GM12878 (cell line): Measurements from ENCODE around the gene BNIP1. TPM values are rescaled to one million over a fixed set of nuclear protein-coding genes. Genes with fewer than 3 reads are reported as not detected.

Experiments
- ATAC-seq: fragments of 200-7000 bp; cut with Tn5 transposase; 3 replicates; pipeline ENCODE4 v1.9.1; 2020; ENCODE audit warnings: mild to moderate bottlenecking, moderate library complexity
- BruUV-seq: library from RNA; stranded (reverse); fragments of 400-500 nt; replicated peaks from 2 replicates; lab custom pipeline; 2021; lab: Mats Ljungman, UMichigan
- CTCF ChIA-PET: fragments of 300-600 bp; sonication (Branson Sonifier 250); formaldehyde crosslinking; extraction: SDS; loops from one replicate; lab custom pipeline; 2021; ENCODE audit warnings: inconsistent platforms; lab: Yijun Ruan, JAX
- POLR2A ChIA-PET: fragments of 350-600 bp; formaldehyde crosslinking; extraction: SDS; loops from one replicate; lab custom pipeline; 2021; ENCODE audit warnings: inconsistent platforms; lab: Charles Lee
- RAD21 ChIA-PET: fragments of 300-600 bp; sonication (Branson Sonifier 250); formaldehyde crosslinking; loops from one replicate; lab custom pipeline; 2023; ENCODE audit warnings: antibody characterized with exemption; ENCODE audit not compliant: unreplicated experiment; lab: Charles Lee
- SMC1A ChIA-PET: fragments of 300-600 bp; sonication (Branson Sonifier 250); formaldehyde crosslinking; loops from one replicate; lab custom pipeline; 2023; ENCODE audit not compliant: unreplicated experiment, uncharacterized antibody; lab: Charles Lee
- DNase-seq: peaks from one replicate; pipeline ENCODE4 v3.0.0-alpha.2; 2011; ENCODE audit warnings: low read depth, low spot score
- FAIRE-seq: peaks from 3 replicates; lab custom pipeline; 2011; peaks lifted over from hg19 to GRCh38; lab: Jason Lieb, UNC
- H2AFZ ChIP-seq: 2 replicates; pipeline ENCODE4 v1.6.0; 2011; ENCODE audit warnings: low read depth, low read length, control low read depth; ENCODE audit not compliant: control insufficient read depth
- H3K27ac ChIP-seq: 2 replicates; pipeline ENCODE4 v1.5.1; 2011; ENCODE audit warnings: control low read depth; ENCODE audit not compliant: control insufficient read depth, insufficient read depth
- H3K27me3 ChIP-seq, 2 experiments: replicated peaks in 1 of 2; 2 replicates each; pipeline versions ENCODE4 v1.6.0 to v1.6.1; 2011; ENCODE audit warnings: low read length in 1 of 2; ENCODE audit not compliant: control insufficient read depth in 2 of 2, insufficient read depth in 2 of 2
- H3K36me3 ChIP-seq, 2 experiments: 2 replicates each; pipeline ENCODE4 v1.5.1; 2011; ENCODE audit warnings: low read length in 1 of 2; ENCODE audit not compliant: control insufficient read depth in 2 of 2, insufficient read depth in 2 of 2
- H3K4me1 ChIP-seq: 2 replicates; pipeline ENCODE4 v1.6.1; 2011; ENCODE audit warnings: mild to moderate bottlenecking, low read length, moderate library complexity, mixed read lengths; ENCODE audit not compliant: control insufficient read depth, insufficient read depth
- H3K4me2 ChIP-seq: 2 replicates; pipeline ENCODE4 v1.6.0; 2011; ENCODE audit warnings: control low read depth; ENCODE audit not compliant: control insufficient read depth, insufficient read depth
- H3K4me3 ChIP-seq: fragments of 200-600 bp; sonication (generic); 2 replicates; pipeline ENCODE4 v1.5.1; 2016
- H3K79me2 ChIP-seq: 2 replicates; pipeline ENCODE4 v1.6.0; 2011; ENCODE audit warnings: low read length; ENCODE audit not compliant: control insufficient read depth, insufficient read depth
- H3K9ac ChIP-seq: 2 replicates; pipeline ENCODE4 v1.8.0; 2011; ENCODE audit warnings: low read length, control low read depth, mixed read lengths; ENCODE audit not compliant: control insufficient read depth, insufficient read depth
- H3K9me3 ChIP-seq: replicated peaks from 3 replicates; pipeline ENCODE4 v1.5.1; 2011; ENCODE audit warnings: mild to moderate bottlenecking, low read length; ENCODE audit not compliant: control insufficient read depth, insufficient read depth
- H4K20me1 ChIP-seq: 2 replicates; pipeline ENCODE4 v1.6.0; 2011; ENCODE audit not compliant: control insufficient read depth, insufficient read depth
- EGR1 ChIP-seq, 2 experiments: IDR thresholded peaks; 1 replicate in 1 of 2; 2 replicates in 1 of 2; pipeline ENCODE4 v1.6.1; 2011 to 2012; ENCODE audit warnings: low read depth in 2 of 2, low read length in 2 of 2, borderline replicate concordance in 1 of 2, mild to moderate bottlenecking in 1 of 2, moderate library complexity in 1 of 2
- EP300 ChIP-seq, 2 experiments: fragments of 150-350 bp in 1 of 2; IDR thresholded peaks; 2 replicates each; pipeline ENCODE4 v1.6.1; 2011 to 2012; ENCODE audit warnings: low read depth in 2 of 2, low read length in 2 of 2, borderline replicate concordance in 1 of 2, improper control_type of control experiment in 1 of 2, inconsistent platforms in 1 of 2; ENCODE audit not compliant: control insufficient read depth in 1 of 2
- EZH2 ChIP-seq: IDR thresholded peaks from 2 replicates; pipeline ENCODE4 v1.6.1; 2012; ENCODE audit warnings: low read depth, mild to moderate bottlenecking, control low read depth, inconsistent platforms, low read length, borderline replicate concordance; ENCODE audit not compliant: control insufficient read depth
- HDAC6 ChIP-seq: fragments of 200-600 bp; sonication (generic); IDR thresholded peaks from one replicate; pipeline ENCODE4 v1.8.0; 2017; ENCODE audit warnings: antibody characterized with exemption; ENCODE audit not compliant: unreplicated experiment
- IKZF2 ChIP-seq, 2 experiments: fragments of 450-650 bp; IDR thresholded peaks; 2 replicates each; pipeline ENCODE4 v1.6.1; 2017; ENCODE audit warnings: mild to moderate bottlenecking in 2 of 2, moderate library complexity in 2 of 2
- MEF2A ChIP-seq: IDR thresholded peaks from 2 replicates; pipeline ENCODE4 v1.6.1; 2011; ENCODE audit warnings: low read depth, mild to moderate bottlenecking, low read length, moderate library complexity; ENCODE audit not compliant: insufficient read depth
- NRF1 ChIP-seq: conservative IDR thresholded peaks from 2 replicates; pipeline ENCODE4 v1.6.1; 2011; ENCODE audit warnings: mild to moderate bottlenecking, low read depth, low read length, improper control_type of control experiment
- RBBP5 ChIP-seq: fragments of 200-600 bp; sonication (generic); conservative IDR thresholded peaks from 2 replicates; pipeline ENCODE4 v1.6.1; 2016
- SREBF1 ChIP-seq: IDR thresholded peaks from 2 replicates; pipeline ENCODE4 v1.6.1; 2012; ENCODE audit warnings: mild to moderate bottlenecking, low read length
- ZBED1 ChIP-seq: IDR thresholded peaks from 2 replicates; pipeline ENCODE4 v1.6.1; 2016; ENCODE audit warnings: borderline replicate concordance
- WGBS: methylation state at CpG from one replicate; pipeline ENCODE4 v1.1.6; 2016; ENCODE audit warnings: low lambda C conversion rate; ENCODE audit not compliant: insufficient replicate concordance, insufficient coverage; ENCODE audit errors: missing lambda C conversion rate; 5-methylcytosine and 5-hydroxymethylcytosine counted together
- in situ Hi-C: fragments of 300-500 bp; cut with MboI; formaldehyde crosslinking; loops from 9 replicates; pipeline ENCODE4 v1.14.3; 2018; ENCODE audit warnings: mixed read lengths
- intact Hi-C: fragments of 100-400 bp; cut with micrococcal nuclease; formaldehyde crosslinking; loops from one replicate; pipeline ENCODE4 v1.14.2; 2022; ENCODE audit not compliant: unreplicated experiment
- polyA plus RNA-seq, 11 experiments: library from polyadenylated mRNA; depleted of rRNA in 4 of 11; unstranded in 6 of 11; stranded (reverse) in 5 of 11; fragments of >200 nt; fragmentation: Nextera tagmentation in 4 of 11; fragmentation: Illumina TruSeq in 1 of 11; extraction: Ambion mirVana in 4 of 11; extraction: Trizol in 1 of 11; gene quantifications; 1 replicate in 1 of 11; 2 replicates in 10 of 11; pipeline versions ENCODE4 v1.2.1 to v1.2.3, GENCODE V29; 2011 to 2016; ENCODE audit warnings: inconsistent platforms in 2 of 11, missing spikeins in 2 of 11, low read depth in 1 of 11
- total RNA-seq, 4 experiments: library from RNA; depleted of rRNA in 3 of 4; stranded (reverse); fragments of >200 nt in 3 of 4; fragmentation: Illumina TruSeq in 1 of 4; extraction: Trizol in 1 of 4; gene quantifications; 2 replicates each; pipeline versions ENCODE4 v1.2.1 to v1.2.3, GENCODE V29; 2013 to 2021
- TF ChIP-seq, protein P1 (sequence below): fragments of 450-650 bp; IDR thresholded peaks from 2 replicates; pipeline ENCODE4 v1.6.1; 2017; ENCODE audit warnings: mild to moderate bottlenecking, low read depth, inconsistent platforms; ENCODE audit not compliant: poor library complexity, severe bottlenecking
- TF ChIP-seq, protein P2 (sequence below): fragments of 150-350 bp; IDR thresholded peaks from 2 replicates; pipeline ENCODE4 v1.6.1; 2014; ENCODE audit warnings: mild to moderate bottlenecking, low read depth, low read length
- TF ChIP-seq, protein P3 (sequence below): IDR thresholded peaks from 2 replicates; pipeline ENCODE4 v1.6.1; 2012; ENCODE audit warnings: mild to moderate bottlenecking, low read depth, low read length
- TF ChIP-seq, protein P4 (sequence below): IDR thresholded peaks from 2 replicates; pipeline ENCODE4 v1.6.1; 2011; ENCODE audit warnings: borderline replicate concordance, low read depth, mild to moderate bottlenecking, moderate library complexity, low read length; ENCODE audit not compliant: insufficient read depth, poor library complexity, severe bottlenecking

The BNIP1 gene
- total and polyA plus RNA-seq, 10 of the 15 experiments (the other 5 are each of a cell fraction or from before 2014, with no cell fraction given) = 20.5 to 62.5 (median 27.4) TPM

DNA sequence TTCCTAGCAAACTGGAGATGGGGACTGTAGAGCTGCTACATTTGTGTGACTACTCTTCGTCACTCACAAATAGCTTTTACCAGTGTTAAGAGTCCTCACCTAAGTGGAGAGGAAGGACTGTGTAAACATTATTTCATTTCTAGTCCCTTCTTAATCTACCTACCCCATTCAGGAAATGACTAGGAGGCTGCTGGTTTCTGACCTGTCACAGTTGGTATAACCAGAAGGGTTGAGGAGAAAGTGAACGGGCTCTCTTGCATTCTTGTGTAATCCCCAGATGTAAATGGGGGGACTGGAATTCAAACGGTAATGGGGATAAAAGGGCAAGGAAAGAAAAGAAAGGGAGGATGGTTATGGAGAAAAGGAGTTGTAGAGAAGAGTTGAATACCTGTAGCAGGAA lies 35.4 kb upstream of the BNIP1 start (continued):
- TF ChIP-seq RBBP5 (no peak), ZBED1 (no peak), HDAC6 (no peak), MEF2A (no peak), EP300 (IDR thresholded peaks at IDR 0.05; ENCODE audit: borderline replicate concordance in 1 of 2, control insufficient read depth in 1 of 2, low read depth in 2 of 2, low read length in 2 of 2) (no peak), EGR1 (IDR thresholded peaks at IDR 0.05; ENCODE audit: borderline replicate concordance in 1 of 2, low read depth in 2 of 2, low read length in 2 of 2) (no peak), EZH2 (no peak), IKZF2 (IDR thresholded peaks at IDR 0.05) (no peak)
- TF ChIP-seq, protein P1, sequence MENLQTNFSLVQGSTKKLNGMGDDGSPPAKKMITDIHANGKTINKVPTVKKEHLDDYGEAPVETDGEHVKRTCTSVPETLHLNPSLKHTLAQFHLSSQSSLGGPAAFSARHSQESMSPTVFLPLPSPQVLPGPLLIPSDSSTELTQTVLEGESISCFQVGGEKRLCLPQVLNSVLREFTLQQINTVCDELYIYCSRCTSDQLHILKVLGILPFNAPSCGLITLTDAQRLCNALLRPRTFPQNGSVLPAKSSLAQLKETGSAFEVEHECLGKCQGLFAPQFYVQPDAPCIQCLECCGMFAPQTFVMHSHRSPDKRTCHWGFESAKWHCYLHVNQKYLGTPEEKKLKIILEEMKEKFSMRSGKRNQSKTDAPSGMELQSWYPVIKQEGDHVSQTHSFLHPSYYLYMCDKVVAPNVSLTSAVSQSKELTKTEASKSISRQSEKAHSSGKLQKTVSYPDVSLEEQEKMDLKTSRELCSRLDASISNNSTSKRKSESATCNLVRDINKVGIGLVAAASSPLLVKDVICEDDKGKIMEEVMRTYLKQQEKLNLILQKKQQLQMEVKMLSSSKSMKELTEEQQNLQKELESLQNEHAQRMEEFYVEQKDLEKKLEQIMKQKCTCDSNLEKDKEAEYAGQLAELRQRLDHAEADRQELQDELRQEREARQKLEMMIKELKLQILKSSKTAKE = no peak

DNA sequence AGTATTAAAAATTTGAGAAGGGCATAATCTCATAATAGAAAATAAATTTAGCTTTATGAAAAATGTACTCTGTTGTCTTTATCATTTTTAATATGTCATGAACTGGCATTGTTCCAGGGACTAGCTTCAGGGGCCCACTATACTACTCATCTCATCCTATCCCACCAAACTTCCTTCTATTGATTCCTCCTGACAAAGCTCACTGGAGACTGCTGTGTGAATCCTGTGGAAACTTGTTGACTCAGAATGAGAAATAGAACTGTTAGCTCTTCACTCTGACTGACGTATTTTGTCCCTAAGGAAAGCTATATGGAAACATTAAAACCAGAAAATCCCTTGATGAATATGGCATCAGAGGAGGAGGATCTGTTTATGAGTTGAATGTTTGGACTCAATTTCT lies 29.8 kb upstream of the BNIP1 start:
- peak; percentile 35 for FAIRE-seq
- peaks cover 0 to 5% of the 10 kb centered on the region in 2 experiments; a peak in 2 of 4 replicates for H3K36me3 ChIP-seq
- TF ChIP-seq, protein P2, sequence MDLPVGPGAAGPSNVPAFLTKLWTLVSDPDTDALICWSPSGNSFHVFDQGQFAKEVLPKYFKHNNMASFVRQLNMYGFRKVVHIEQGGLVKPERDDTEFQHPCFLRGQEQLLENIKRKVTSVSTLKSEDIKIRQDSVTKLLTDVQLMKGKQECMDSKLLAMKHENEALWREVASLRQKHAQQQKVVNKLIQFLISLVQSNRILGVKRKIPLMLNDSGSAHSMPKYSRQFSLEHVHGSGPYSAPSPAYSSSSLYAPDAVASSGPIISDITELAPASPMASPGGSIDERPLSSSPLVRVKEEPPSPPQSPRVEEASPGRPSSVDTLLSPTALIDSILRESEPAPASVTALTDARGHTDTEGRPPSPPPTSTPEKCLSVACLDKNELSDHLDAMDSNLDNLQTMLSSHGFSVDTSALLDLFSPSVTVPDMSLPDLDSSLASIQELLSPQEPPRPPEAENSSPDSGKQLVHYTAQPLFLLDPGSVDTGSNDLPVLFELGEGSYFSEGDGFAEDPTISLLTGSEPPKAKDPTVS = no peak
- TF ChIP-seq, protein P3, sequence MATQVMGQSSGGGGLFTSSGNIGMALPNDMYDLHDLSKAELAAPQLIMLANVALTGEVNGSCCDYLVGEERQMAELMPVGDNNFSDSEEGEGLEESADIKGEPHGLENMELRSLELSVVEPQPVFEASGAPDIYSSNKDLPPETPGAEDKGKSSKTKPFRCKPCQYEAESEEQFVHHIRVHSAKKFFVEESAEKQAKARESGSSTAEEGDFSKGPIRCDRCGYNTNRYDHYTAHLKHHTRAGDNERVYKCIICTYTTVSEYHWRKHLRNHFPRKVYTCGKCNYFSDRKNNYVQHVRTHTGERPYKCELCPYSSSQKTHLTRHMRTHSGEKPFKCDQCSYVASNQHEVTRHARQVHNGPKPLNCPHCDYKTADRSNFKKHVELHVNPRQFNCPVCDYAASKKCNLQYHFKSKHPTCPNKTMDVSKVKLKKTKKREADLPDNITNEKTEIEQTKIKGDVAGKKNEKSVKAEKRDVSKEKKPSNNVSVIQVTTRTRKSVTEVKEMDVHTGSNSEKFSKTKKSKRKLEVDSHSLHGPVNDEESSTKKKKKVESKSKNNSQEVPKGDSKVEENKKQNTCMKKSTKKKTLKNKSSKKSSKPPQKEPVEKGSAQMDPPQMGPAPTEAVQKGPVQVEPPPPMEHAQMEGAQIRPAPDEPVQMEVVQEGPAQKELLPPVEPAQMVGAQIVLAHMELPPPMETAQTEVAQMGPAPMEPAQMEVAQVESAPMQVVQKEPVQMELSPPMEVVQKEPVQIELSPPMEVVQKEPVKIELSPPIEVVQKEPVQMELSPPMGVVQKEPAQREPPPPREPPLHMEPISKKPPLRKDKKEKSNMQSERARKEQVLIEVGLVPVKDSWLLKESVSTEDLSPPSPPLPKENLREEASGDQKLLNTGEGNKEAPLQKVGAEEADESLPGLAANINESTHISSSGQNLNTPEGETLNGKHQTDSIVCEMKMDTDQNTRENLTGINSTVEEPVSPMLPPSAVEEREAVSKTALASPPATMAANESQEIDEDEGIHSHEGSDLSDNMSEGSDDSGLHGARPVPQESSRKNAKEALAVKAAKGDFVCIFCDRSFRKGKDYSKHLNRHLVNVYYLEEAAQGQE = no peak
- TF ChIP-seq SREBF1 (no peak), NRF1 (no peak)
- TF ChIP-seq, protein P4, sequence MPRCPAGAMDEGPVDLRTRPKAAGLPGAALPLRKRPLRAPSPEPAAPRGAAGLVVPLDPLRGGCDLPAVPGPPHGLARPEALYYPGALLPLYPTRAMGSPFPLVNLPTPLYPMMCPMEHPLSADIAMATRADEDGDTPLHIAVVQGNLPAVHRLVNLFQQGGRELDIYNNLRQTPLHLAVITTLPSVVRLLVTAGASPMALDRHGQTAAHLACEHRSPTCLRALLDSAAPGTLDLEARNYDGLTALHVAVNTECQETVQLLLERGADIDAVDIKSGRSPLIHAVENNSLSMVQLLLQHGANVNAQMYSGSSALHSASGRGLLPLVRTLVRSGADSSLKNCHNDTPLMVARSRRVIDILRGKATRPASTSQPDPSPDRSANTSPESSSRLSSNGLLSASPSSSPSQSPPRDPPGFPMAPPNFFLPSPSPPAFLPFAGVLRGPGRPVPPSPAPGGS = no peak

More for the DNA sequence above, 29.8 kb upstream of the BNIP1 start:
- 56% methylated on average over 1 of the region's 1 CpG for WGBS
- ATAC-seq = no peak
- DNase-seq = no peak
- Histone ChIP-seq H3K27me3 (no peaks in the 10 kb centered on the region), H2AFZ (no peak overlapping the region), H3K79me2 (no peaks in the 10 kb centered on the region), H3K9ac (no peak overlapping the region), H4K20me1 (no peaks in the 10 kb centered on the region), H3K4me3 (no peak overlapping the region), H3K4me2 (no peak overlapping the region), H3K27ac (no peak overlapping the region), H3K9me3 (peaks cover 2% of the 10 kb centered on the region; the same call in 2 of the 3 replicates), H3K4me1 (no peaks in the 10 kb centered on the region)
- in situ Hi-C loops = no loop called here
- RAD21 ChIA-PET = no interaction called here
- no TSS peak for BruUV-seq
- CTCF ChIA-PET = interaction anchor here (0.6 to 1.3 kb wide), 3 partner anchors 9 to 35 kb away, joined by 3 to 4 read pairs (median 4); no protein-coding TSS in a partner anchor
- intact Hi-C loops = no loop called here
- SMC1A ChIA-PET = no interaction called here
- POLR2A ChIA-PET = no interaction called here
